ENCODE data around the gene CDKL2. TPM values are rescaled to one million over a fixed set of nuclear protein-coding genes. Genes with fewer than 3 reads are reported as not detected.

Gene CDKL2
- total RNA-seq, 1 donor from 2014 or later = 2.9 TPM

- Mint-ChIP-seq H3K27me3 (ENCODE audit: insufficient read depth, low read depth) (no peaks in the 10 kb centered on the region), H3K27ac (no peak overlapping the region), H3K36me3 (peaks cover 37% of the 10 kb centered on the region), H3K9me3 (no peaks in the 10 kb centered on the region), H3K4me1 (no peaks in the 10 kb centered on the region), H3K4me3 (no peak overlapping the region)
- peaks cover 11% of the 10 kb centered on the region for H3K79me2 ChIP-seq (ENCODE audit: low read depth)
- peaks cover 37% of the 10 kb centered on the region for H3K36me3 ChIP-seq
- H3K4me1 ChIP-seq = no peaks in the 10 kb centered on the region
- TF ChIP-seq EZH2phosphoT487 (IDR thresholded peaks at IDR 0.05) (no peak), CTCF (IDR thresholded peaks at IDR 0.05) (no peak), EZH2 (IDR thresholded peaks at IDR 0.05) (no peak)
- no peak overlapping the region for H2AFZ ChIP-seq (replicated peaks)
- H3K4me3 ChIP-seq = no peak overlapping the region
- no peak overlapping the region for H3K27ac ChIP-seq
- no peak overlapping the region for H3K4me2 ChIP-seq
- H3K27me3 ChIP-seq = no peaks in the 10 kb centered on the region
- H3F3A ChIP-seq (ENCODE audit: low read depth) = peaks cover 59% of the 10 kb centered on the region
- DNase-seq (ENCODE audit: low spot score) = no peak
- H4K20me1 ChIP-seq (ENCODE audit: low read depth) = peaks cover 18% of the 10 kb centered on the region
- H3K9ac ChIP-seq = no peak overlapping the region
- no peaks in the 10 kb centered on the region for H3K9me3 ChIP-seq (ENCODE audit: low read depth)
Observed at GRCh38 chr4:75643651-75644050, 13.3 kb upstream of the CDKL2 start.

GRCh38 chr4:75639124-75639695 is 8.9 kb upstream of the CDKL2 start:
- no peak for DNase-seq (ENCODE audit: low spot score)
- Histone ChIP-seq H3K4me2 (no peak overlapping the region), H3K9ac (no peak overlapping the region), H3K36me3 (peaks cover 6% of the 10 kb centered on the region), H3K79me2 (ENCODE audit: low read depth) (no peaks in the 10 kb centered on the region), H3K9me3 (ENCODE audit: low read depth) (no peaks in the 10 kb centered on the region), H3K4me3 (no peak overlapping the region), H2AFZ (replicated peaks) (no peak overlapping the region), H3F3A (ENCODE audit: low read depth) (peaks cover 29% of the 10 kb centered on the region), H3K4me1 (no peaks in the 10 kb centered on the region), H3K27me3 (no peaks in the 10 kb centered on the region), H3K27ac (no peak overlapping the region), H4K20me1 (ENCODE audit: low read depth) (peaks cover 9% of the 10 kb centered on the region)
- no peak overlapping the region for H3K27ac Mint-ChIP-seq
- H3K4me3 Mint-ChIP-seq = no peak overlapping the region
- H3K4me1 Mint-ChIP-seq = no peaks in the 10 kb centered on the region
- peaks cover 2% of the 10 kb centered on the region for H3K27me3 Mint-ChIP-seq (ENCODE audit: insufficient read depth, low read depth)
- TF ChIP-seq EZH2 (IDR thresholded peaks at IDR 0.05) (no peak), EZH2phosphoT487 (IDR thresholded peaks at IDR 0.05) (no peak), CTCF (IDR thresholded peaks at IDR 0.05) (no peak)
- peaks cover 11% of the 10 kb centered on the region for H3K36me3 Mint-ChIP-seq
- H3K9me3 Mint-ChIP-seq = no peaks in the 10 kb centered on the region

GRCh38 chr4:75637827-75638226 is 7.5 kb upstream of the CDKL2 start:
- H3K4me2 ChIP-seq = no peak overlapping the region
- DNase-seq (ENCODE audit: low spot score) = no peak
- no peak overlapping the region for H3K9ac ChIP-seq
- peaks cover 4% of the 10 kb centered on the region for H3K36me3 ChIP-seq
- H3K27me3 Mint-ChIP-seq (ENCODE audit: insufficient read depth, low read depth) = peaks cover 2% of the 10 kb centered on the region
- H3K4me3 Mint-ChIP-seq = no peak overlapping the region
- H3K27ac ChIP-seq = no peak overlapping the region
- peaks cover 16% of the 10 kb centered on the region for H3F3A ChIP-seq (ENCODE audit: low read depth)
- no peak overlapping the region for H2AFZ ChIP-seq (replicated peaks)
- no peaks in the 10 kb centered on the region for H4K20me1 ChIP-seq (ENCODE audit: low read depth)
- H3K27ac Mint-ChIP-seq = no peak overlapping the region
- H3K27me3 ChIP-seq = no peaks in the 10 kb centered on the region
- H3K9me3 ChIP-seq (ENCODE audit: low read depth) = no peaks in the 10 kb centered on the region
- TF ChIP-seq CTCF (IDR thresholded peaks at IDR 0.05) (no peak), EZH2 (IDR thresholded peaks at IDR 0.05) (no peak), EZH2phosphoT487 (IDR thresholded peaks at IDR 0.05) (no peak)
- H3K79me2 ChIP-seq (ENCODE audit: low read depth) = no peaks in the 10 kb centered on the region
- no peaks in the 10 kb centered on the region for H3K4me1 ChIP-seq
- H3K4me1 Mint-ChIP-seq = no peaks in the 10 kb centered on the region
- H3K4me3 ChIP-seq = no peak overlapping the region
- no peaks in the 10 kb centered on the region for H3K9me3 Mint-ChIP-seq
- H3K36me3 Mint-ChIP-seq = peaks cover 6% of the 10 kb centered on the region
